Loucy (cell line): Measurements from ENCODE around the gene MSH2.

Source experiments
- H2AFZ ChIP-seq: fragments of 200-600 bp; sonication (generic); 2 replicates; pipeline ENCODE4 v1.6.0; 2016; ENCODE audit warnings: antibody characterized with exemption, mild to moderate bottlenecking, low read length, moderate library complexity
- H3F3A ChIP-seq: fragments of 200-600 bp; 2 replicates; pipeline ENCODE4 v1.6.0; 2016; ENCODE audit warnings: antibody characterized with exemption, low read depth, mild to moderate bottlenecking
- H3K27me3 ChIP-seq: fragments of 200-600 bp; sonication (generic); 2 replicates; pipeline ENCODE4 v1.6.1; 2014; ENCODE audit warnings: low read length, mild to moderate bottlenecking; ENCODE audit not compliant: insufficient read depth, poor library complexity, severe bottlenecking
- H3K36me3 ChIP-seq: fragments of 200-600 bp; sonication (generic); 2 replicates; pipeline ENCODE4 v1.6.1; 2016; ENCODE audit warnings: low read length; ENCODE audit not compliant: insufficient read depth
- H3K4me1 ChIP-seq: fragments of 200-600 bp; sonication (generic); 2 replicates; pipeline ENCODE4 v1.5.1; 2014; ENCODE audit warnings: low read length, mild to moderate bottlenecking; ENCODE audit not compliant: insufficient read depth, poor library complexity, severe bottlenecking
- H3K4me2 ChIP-seq: fragments of 200-600 bp; sonication (generic); 2 replicates; pipeline ENCODE4 v1.6.0; 2014; ENCODE audit warnings: antibody characterized with exemption, low read length, low read depth, mild to moderate bottlenecking; ENCODE audit not compliant: poor library complexity, severe bottlenecking
- H3K4me3 ChIP-seq: fragments of 200-600 bp; sonication (generic); 2 replicates; pipeline ENCODE4 v1.5.1; 2014; ENCODE audit warnings: low read length, mild to moderate bottlenecking, mixed read lengths; ENCODE audit not compliant: poor library complexity, severe bottlenecking
- H3K79me2 ChIP-seq: fragments of 200-600 bp; sonication (generic); 2 replicates; pipeline ENCODE4 v1.6.1; 2014; ENCODE audit warnings: low read length; ENCODE audit not compliant: insufficient read depth
- H3K9ac ChIP-seq: fragments of 200-600 bp; sonication (generic); 2 replicates; pipeline ENCODE4 v1.6.0; 2014; ENCODE audit warnings: mild to moderate bottlenecking, low read depth, low read length, moderate library complexity; ENCODE audit not compliant: poor library complexity, severe bottlenecking
- H3K9me2 ChIP-seq: fragments of 200-600 bp; sonication (generic); replicated peaks from 2 replicates; pipeline ENCODE4 v1.6.1; 2016; ENCODE audit warnings: low read depth, low read length, mixed read lengths
- H3K9me3 ChIP-seq: fragments of 200-600 bp; sonication (generic); 2 replicates; pipeline ENCODE4 v1.6.1; 2014; ENCODE audit warnings: mild to moderate bottlenecking, antibody characterized with exemption, low read length, low read depth; ENCODE audit not compliant: insufficient read depth
- H4K20me1 ChIP-seq: fragments of 200-600 bp; sonication (generic); 2 replicates; pipeline ENCODE4 v1.6.0; 2014; ENCODE audit warnings: antibody characterized with exemption, low read length, mild to moderate bottlenecking; ENCODE audit not compliant: insufficient read depth, poor library complexity, severe bottlenecking
- CTCF ChIP-seq: fragments of 200-600 bp; sonication (generic); conservative IDR thresholded peaks from 2 replicates; pipeline ENCODE4 v1.5.1; 2014; ENCODE audit warnings: mild to moderate bottlenecking, antibody characterized with exemption, low read length
- EZH2phosphoT487 ChIP-seq: fragments of 200-600 bp; IDR thresholded peaks from 2 replicates; pipeline ENCODE4 v1.6.1; 2018; ENCODE audit warnings: antibody characterized with exemption, mild to moderate bottlenecking, moderate library complexity, borderline replicate concordance

The MSH2 gene

DNA sequence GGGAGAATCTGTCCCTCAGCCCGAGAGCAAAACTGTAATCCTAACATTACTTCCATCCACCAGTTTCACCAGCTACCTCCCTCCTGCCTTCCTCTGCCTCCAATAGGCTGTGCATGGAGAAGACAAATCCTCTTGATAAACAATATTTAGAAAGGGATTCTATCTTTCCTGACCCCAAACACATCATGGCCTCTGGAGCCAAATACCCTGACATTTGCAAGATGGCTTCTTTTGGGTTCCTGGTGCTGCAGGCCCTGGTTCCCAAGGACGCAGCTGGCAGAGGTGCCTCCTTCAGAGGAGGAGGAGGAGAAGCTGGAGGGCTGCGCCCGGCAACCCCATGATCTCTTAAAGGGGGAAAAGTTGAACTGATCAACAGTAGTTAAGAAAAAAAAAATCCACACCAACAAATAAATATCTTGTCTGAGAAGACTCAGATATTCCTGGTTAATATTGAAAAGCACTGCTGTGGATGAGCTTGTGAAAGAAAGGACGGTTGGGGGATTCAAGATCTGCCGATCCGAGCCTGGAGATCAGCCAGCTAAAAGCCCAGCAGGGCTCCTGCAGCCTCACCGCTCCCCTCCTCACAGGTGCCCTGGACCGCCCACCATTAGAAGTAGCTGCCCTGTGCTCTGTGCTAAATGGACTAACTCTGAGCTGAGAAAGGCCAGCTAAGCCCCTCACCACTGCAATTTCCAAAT is 116.8 kb downstream of the MSH2 start:
- peaks cover 44% of the 10 kb centered on the region for H3K4me1 ChIP-seq
- H3K9me2 ChIP-seq: no peaks in the 10 kb centered on the region
- peak overlapping the region; percentile 70 for H3K4me2 ChIP-seq

GRCh38 chr2:47520302-47520630 is 117.3 kb downstream of the MSH2 start:
- no peaks in the 10 kb centered on the region for H4K20me1 ChIP-seq
- H3K36me3 ChIP-seq: no peaks in the 10 kb centered on the region
- TF ChIP-seq EZH2phosphoT487: no peak
- TF ChIP-seq CTCF: no peak
- H3K4me2 ChIP-seq: peak overlapping the region; percentile 55
- H3F3A ChIP-seq: no peaks in the 10 kb centered on the region
- H3K9ac ChIP-seq: peak overlapping the region; percentile 68
- peaks cover 44% of the 10 kb centered on the region for H3K4me1 ChIP-seq
- peak overlapping the region; percentile 61 for H3K4me3 ChIP-seq
- H2AFZ ChIP-seq: 0 out of 2 replicates have a peak overlapping the region, but pooled peaks have one; percentile 1
- no peaks in the 10 kb centered on the region for H3K9me3 ChIP-seq
- H3K79me2 ChIP-seq: no peaks in the 10 kb centered on the region
- no peaks in the 10 kb centered on the region for H3K27me3 ChIP-seq
- H3K9me2 ChIP-seq: no peaks in the 10 kb centered on the region

More for the DNA sequence above, 116.8 kb downstream of the MSH2 start:
- no peak overlapping the region for H2AFZ ChIP-seq
- no peaks in the 10 kb centered on the region for H3K27me3 ChIP-seq
- H3K9ac ChIP-seq: peak overlapping the region; percentile 68
- no peaks in the 10 kb centered on the region for H3K9me3 ChIP-seq
- no peaks in the 10 kb centered on the region for H3F3A ChIP-seq
- no peaks in the 10 kb centered on the region for H3K79me2 ChIP-seq
- TF ChIP-seq CTCF (no peak), EZH2phosphoT487 (no peak)
- H3K36me3 ChIP-seq: no peaks in the 10 kb centered on the region
- no peaks in the 10 kb centered on the region for H4K20me1 ChIP-seq
- peak overlapping the region; percentile 61 for H3K4me3 ChIP-seq

DNA sequence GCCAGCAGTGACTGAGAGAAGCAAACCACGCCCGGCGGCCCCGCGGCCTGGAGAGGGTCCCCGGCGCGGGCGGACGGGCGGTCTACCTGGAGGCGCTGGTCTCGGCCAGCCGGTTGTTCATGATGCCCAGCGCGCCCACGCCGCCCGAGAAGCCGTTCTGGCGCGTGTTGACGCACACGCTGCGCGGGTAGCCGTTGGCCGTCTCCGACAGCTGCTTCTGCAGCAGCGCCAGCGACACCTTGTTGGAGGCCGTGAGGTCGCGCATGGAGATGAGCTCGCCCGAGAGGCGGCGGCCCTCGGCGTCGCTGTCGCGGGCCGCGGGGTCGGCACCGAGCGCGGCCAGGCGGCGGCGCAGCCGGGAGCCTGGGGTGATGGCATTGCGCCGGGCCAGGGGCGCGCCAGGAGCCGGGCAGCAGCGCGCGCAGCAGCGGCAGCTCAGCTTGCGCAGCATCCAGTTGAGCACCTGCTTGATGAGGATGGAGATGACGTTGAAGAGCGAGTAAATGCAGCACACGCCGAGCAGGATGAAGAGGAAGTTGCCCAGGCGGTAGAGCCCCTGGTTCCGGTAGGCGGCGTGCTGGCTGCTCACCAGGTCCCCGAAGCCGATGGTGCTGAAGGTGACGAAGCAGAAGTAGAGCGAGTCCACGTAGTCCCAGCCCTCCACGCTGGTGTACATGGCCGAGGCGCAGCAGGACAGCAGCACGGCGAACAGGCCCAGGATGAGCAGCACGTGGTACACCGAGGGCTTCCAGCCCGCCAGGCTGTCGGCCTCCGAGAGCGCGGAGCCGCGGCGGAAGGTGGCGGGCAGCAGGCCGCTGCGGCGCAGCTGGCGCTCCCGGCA is 118.1 kb downstream of the MSH2 start:
- no peaks in the 10 kb centered on the region for H3K79me2 ChIP-seq
- H3F3A ChIP-seq: no peaks in the 10 kb centered on the region
- H3K9me3 ChIP-seq: no peaks in the 10 kb centered on the region
- H3K4me3 ChIP-seq: peak overlapping the region; percentile 61
- peak overlapping the region; percentile 68 for H3K9ac ChIP-seq
- H3K36me3 ChIP-seq: no peaks in the 10 kb centered on the region
- H3K4me2 ChIP-seq: peak overlapping the region; percentile 55
- TF ChIP-seq CTCF (no peak), EZH2phosphoT487 (no peak)
- peaks cover 44% of the 10 kb centered on the region for H3K4me1 ChIP-seq
- no peaks in the 10 kb centered on the region for H3K27me3 ChIP-seq
- no peak overlapping the region for H2AFZ ChIP-seq
- H3K9me2 ChIP-seq: no peaks in the 10 kb centered on the region
- H4K20me1 ChIP-seq: no peaks in the 10 kb centered on the region
